ENCODE measurements around the gene PRDX3.
"Not testable (repeated sequence)": the region's sequence is repeated elsewhere in the genome, so short reads cannot be mapped to it uniquely, and the experiment has no call there.

The PRDX3 gene

GRCh38 chr10:119165171-119166117, 13.2 kb downstream of the PRDX3 start, which contains the start of gene SFXN4:
Gene SFXN4 (minus strand): TSS chr10:119165714. CDS start chr10:119165647, 67 bp downstream.
- peak; percentile 68 for DNase-seq (ENCODE audit: low spot score)

GRCh38 chr10:119162452-119163092, 16.0 kb downstream of the PRDX3 start:
- no peak for DNase-seq (ENCODE audit: low spot score)

GRCh38 chr10:119161680-119162451, 16.7 kb downstream of the PRDX3 start:
- no peak for DNase-seq (ENCODE audit: low spot score)

GRCh38 chr10:119159332-119159731, 19.3 kb downstream of the PRDX3 start:
- no peak for DNase-seq (ENCODE audit: low spot score)

- DNase-seq (ENCODE audit: low spot score), result no peak
Observed at GRCh38 chr10:119153661-119154060, 25.0 kb downstream of the PRDX3 start.

- DNase-seq (ENCODE audit: low spot score), result no peak
Observed at GRCh38 chr10:119153041-119153440, 25.6 kb downstream of the PRDX3 start.

GRCh38 chr10:119151601-119152000, 27.0 kb downstream of the PRDX3 start:
- DNase-seq (ENCODE audit: low spot score), result not testable (repeated sequence)

GRCh38 chr10:119149729-119150128, 28.9 kb downstream of the PRDX3 start:
- peak; percentile 30 for DNase-seq (ENCODE audit: low spot score)

GRCh38 chr10:119149157-119149556, 29.5 kb downstream of the PRDX3 start:
- DNase-seq (ENCODE audit: low spot score), result no peak

- DNase-seq (ENCODE audit: low spot score), result no peak
Observed at GRCh38 chr10:119143657-119144056, 35.0 kb downstream of the PRDX3 start.

GRCh38 chr10:119140603-119141245, 37.9 kb downstream of the PRDX3 start:
- no peak for DNase-seq (ENCODE audit: low spot score)

GRCh38 chr10:119139464-119140067, 39.0 kb downstream of the PRDX3 start:
- peak; percentile 45 for DNase-seq (ENCODE audit: low spot score)

- no peak for DNase-seq (ENCODE audit: low spot score)
Observed at GRCh38 chr10:119138346-119139306, 40.0 kb downstream of the PRDX3 start.

- DNase-seq (ENCODE audit: low spot score), result not testable (repeated sequence)
Observed at GRCh38 chr10:119137878-119138277, 40.7 kb downstream of the PRDX3 start.

GRCh38 chr10:119136084-119136483, 42.5 kb downstream of the PRDX3 start:
- DNase-seq (ENCODE audit: low spot score), result no peak

- DNase-seq (ENCODE audit: low spot score), result no peak
Observed at GRCh38 chr10:119135513-119135881, 43.1 kb downstream of the PRDX3 start.

GRCh38 chr10:119133949-119134348, 44.7 kb downstream of the PRDX3 start:
- no peak for DNase-seq (ENCODE audit: low spot score)

GRCh38 chr10:119132521-119133345, 45.9 kb downstream of the PRDX3 start:
- no peak for DNase-seq (ENCODE audit: low spot score)

GRCh38 chr10:119131512-119132240, 46.9 kb downstream of the PRDX3 start:
- DNase-seq (ENCODE audit: low spot score), result peak; percentile 20
